GM12878 (cell line): ENCODE results near the gene DZANK1. TPM values are rescaled to one million over a fixed set of nuclear protein-coding genes. Genes with fewer than 3 reads are reported as not detected.

ENCODE experiments used
- ATAC-seq: fragments of 200-7000 bp; cut with Tn5 transposase; 3 replicates; pipeline ENCODE4 v1.9.1; 2020; ENCODE audit warnings: mild to moderate bottlenecking, moderate library complexity
- BruUV-seq: library from RNA; stranded (reverse); fragments of 400-500 nt; replicated peaks from 2 replicates; lab custom pipeline; 2021; lab: Mats Ljungman, UMichigan
- CTCF ChIA-PET: fragments of 300-600 bp; sonication (Branson Sonifier 250); formaldehyde crosslinking; extraction: SDS; loops from one replicate; lab custom pipeline; 2021; ENCODE audit warnings: inconsistent platforms; lab: Yijun Ruan, JAX
- POLR2A ChIA-PET: fragments of 350-600 bp; formaldehyde crosslinking; extraction: SDS; loops from one replicate; lab custom pipeline; 2021; ENCODE audit warnings: inconsistent platforms; lab: Charles Lee
- RAD21 ChIA-PET: fragments of 300-600 bp; sonication (Branson Sonifier 250); formaldehyde crosslinking; loops from one replicate; lab custom pipeline; 2023; ENCODE audit warnings: antibody characterized with exemption; ENCODE audit not compliant: unreplicated experiment; lab: Charles Lee
- SMC1A ChIA-PET: fragments of 300-600 bp; sonication (Branson Sonifier 250); formaldehyde crosslinking; loops from one replicate; lab custom pipeline; 2023; ENCODE audit not compliant: unreplicated experiment, uncharacterized antibody; lab: Charles Lee
- DNase-seq: peaks from one replicate; pipeline ENCODE4 v3.0.0-alpha.2; 2011; ENCODE audit warnings: low read depth, low spot score
- FAIRE-seq: peaks from 3 replicates; lab custom pipeline; 2011; peaks lifted over from hg19 to GRCh38; lab: Jason Lieb, UNC
- H2AFZ ChIP-seq: 2 replicates; pipeline ENCODE4 v1.6.0; 2011; ENCODE audit warnings: low read depth, low read length, control low read depth; ENCODE audit not compliant: control insufficient read depth
- H3K27ac ChIP-seq: 2 replicates; pipeline ENCODE4 v1.5.1; 2011; ENCODE audit warnings: control low read depth; ENCODE audit not compliant: control insufficient read depth, insufficient read depth
- H3K27me3 ChIP-seq, 2 experiments: replicated peaks in 1 of 2; 2 replicates each; pipeline versions ENCODE4 v1.6.0 to v1.6.1; 2011; ENCODE audit warnings: low read length in 1 of 2; ENCODE audit not compliant: control insufficient read depth in 2 of 2, insufficient read depth in 2 of 2
- H3K36me3 ChIP-seq, 2 experiments: 2 replicates each; pipeline ENCODE4 v1.5.1; 2011; ENCODE audit warnings: low read length in 1 of 2; ENCODE audit not compliant: control insufficient read depth in 2 of 2, insufficient read depth in 2 of 2
- H3K4me1 ChIP-seq: 2 replicates; pipeline ENCODE4 v1.6.1; 2011; ENCODE audit warnings: mild to moderate bottlenecking, low read length, moderate library complexity, mixed read lengths; ENCODE audit not compliant: control insufficient read depth, insufficient read depth
- H3K4me2 ChIP-seq: 2 replicates; pipeline ENCODE4 v1.6.0; 2011; ENCODE audit warnings: control low read depth; ENCODE audit not compliant: control insufficient read depth, insufficient read depth
- H3K4me3 ChIP-seq: fragments of 200-600 bp; sonication (generic); 2 replicates; pipeline ENCODE4 v1.5.1; 2016
- H3K79me2 ChIP-seq: 2 replicates; pipeline ENCODE4 v1.6.0; 2011; ENCODE audit warnings: low read length; ENCODE audit not compliant: control insufficient read depth, insufficient read depth
- H3K9ac ChIP-seq: 2 replicates; pipeline ENCODE4 v1.8.0; 2011; ENCODE audit warnings: low read length, control low read depth, mixed read lengths; ENCODE audit not compliant: control insufficient read depth, insufficient read depth
- H3K9me3 ChIP-seq: replicated peaks from 3 replicates; pipeline ENCODE4 v1.5.1; 2011; ENCODE audit warnings: mild to moderate bottlenecking, low read length; ENCODE audit not compliant: control insufficient read depth, insufficient read depth
- H4K20me1 ChIP-seq: 2 replicates; pipeline ENCODE4 v1.6.0; 2011; ENCODE audit not compliant: control insufficient read depth, insufficient read depth
- ATF7 ChIP-seq: fragments of 450-650 bp; IDR thresholded peaks from 2 replicates; pipeline ENCODE4 v1.6.1; 2016; ENCODE audit warnings: low read depth, mild to moderate bottlenecking
- CEBPB ChIP-seq, 2 experiments: fragments of 150-350 bp in 1 of 2; IDR thresholded peaks; 2 replicates each; pipeline ENCODE4 v1.6.1; 2012 to 2014; ENCODE audit warnings: low read depth in 2 of 2, low read length in 2 of 2, borderline replicate concordance in 1 of 2, inconsistent platforms in 1 of 2
- IRF4 ChIP-seq: IDR thresholded peaks from 2 replicates; pipeline ENCODE4 v1.6.1; 2011; ENCODE audit warnings: low read depth, low read length
- MTA3 ChIP-seq: IDR thresholded peaks from 2 replicates; pipeline ENCODE4 v1.6.1; 2012; ENCODE audit warnings: low read length, inconsistent platforms, borderline replicate concordance
- NFIC ChIP-seq: IDR thresholded peaks from 2 replicates; pipeline ENCODE4 v1.6.1; 2012; ENCODE audit warnings: low read depth, mild to moderate bottlenecking, inconsistent platforms, low read length, moderate library complexity
- NR2C2 ChIP-seq: IDR thresholded peaks from 2 replicates; pipeline ENCODE4 v1.6.1; 2011; ENCODE audit warnings: borderline replicate concordance, low read depth; ENCODE audit not compliant: control insufficient read depth, insufficient read length
- TCF12 ChIP-seq: IDR thresholded peaks from 2 replicates; pipeline ENCODE4 v1.6.1; 2011; ENCODE audit warnings: low read depth, mild to moderate bottlenecking, low read length
- WGBS: methylation state at CpG from one replicate; pipeline ENCODE4 v1.1.6; 2016; ENCODE audit warnings: low lambda C conversion rate; ENCODE audit not compliant: insufficient replicate concordance, insufficient coverage; ENCODE audit errors: missing lambda C conversion rate; 5-methylcytosine and 5-hydroxymethylcytosine counted together
- in situ Hi-C: fragments of 300-500 bp; cut with MboI; formaldehyde crosslinking; loops from 9 replicates; pipeline ENCODE4 v1.14.3; 2018; ENCODE audit warnings: mixed read lengths
- intact Hi-C: fragments of 100-400 bp; cut with micrococcal nuclease; formaldehyde crosslinking; loops from one replicate; pipeline ENCODE4 v1.14.2; 2022; ENCODE audit not compliant: unreplicated experiment
- polyA plus RNA-seq, 11 experiments: library from polyadenylated mRNA; depleted of rRNA in 4 of 11; unstranded in 6 of 11; stranded (reverse) in 5 of 11; fragments of >200 nt; fragmentation: Nextera tagmentation in 4 of 11; fragmentation: Illumina TruSeq in 1 of 11; extraction: Ambion mirVana in 4 of 11; extraction: Trizol in 1 of 11; gene quantifications; 1 replicate in 1 of 11; 2 replicates in 10 of 11; pipeline versions ENCODE4 v1.2.1 to v1.2.3, GENCODE V29; 2011 to 2016; ENCODE audit warnings: inconsistent platforms in 2 of 11, missing spikeins in 2 of 11, low read depth in 1 of 11
- total RNA-seq, 4 experiments: library from RNA; depleted of rRNA in 3 of 4; stranded (reverse); fragments of >200 nt in 3 of 4; fragmentation: Illumina TruSeq in 1 of 4; extraction: Trizol in 1 of 4; gene quantifications; 2 replicates each; pipeline versions ENCODE4 v1.2.1 to v1.2.3, GENCODE V29; 2013 to 2021

Gene DZANK1
- total and polyA plus RNA-seq, 10 of the 15 experiments (the other 5 are each of a cell fraction or from before 2014, with no cell fraction given) = 3.6 to 12.6 (median 6.5) TPM

DNA sequence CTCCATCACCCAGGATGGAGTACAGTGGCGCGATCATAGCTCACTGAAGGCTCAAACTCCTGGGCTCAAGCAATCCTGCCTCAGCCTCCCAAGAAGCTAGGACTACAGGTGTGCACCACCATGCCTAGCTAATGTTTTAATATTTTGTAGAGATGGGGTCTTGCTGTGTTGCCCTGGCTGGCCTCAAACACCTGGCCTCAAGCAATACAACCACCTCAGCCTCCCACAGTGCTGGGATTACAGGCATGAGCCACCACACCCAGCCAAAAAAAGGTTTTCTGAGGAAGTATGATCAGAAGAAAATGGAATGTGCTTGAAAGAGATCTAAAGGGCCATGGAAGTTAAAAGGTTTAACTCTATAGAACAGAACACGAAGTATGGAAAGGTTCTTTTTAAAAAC lies 21.5 kb upstream of the DZANK1 start:
- DNase-seq (no peak), ATAC-seq (no peak), FAIRE-seq (no peak)
- POLR2A ChIA-PET = no interaction called here
- CTCF ChIA-PET = interaction anchor here (1.2 kb wide), 1 partner anchor 13 kb away, joined by 6 read pairs; no protein-coding TSS in a partner anchor
- Histone ChIP-seq H3K4me1 (no peaks in the 10 kb centered on the region), H3K4me3 (no peak overlapping the region), H4K20me1 (no peaks in the 10 kb centered on the region), H2AFZ (no peak overlapping the region), H3K27ac (no peak overlapping the region), H3K4me2 (no peak overlapping the region), H3K9me3 (no peaks in the 10 kb centered on the region), H3K9ac (no peak overlapping the region), H3K27me3 (no peaks in the 10 kb centered on the region), H3K79me2 (no peaks in the 10 kb centered on the region), H3K36me3 (peaks cover 0 to 5% of the 10 kb centered on the region in 2 experiments; a peak in 2 of 4 replicates)
- RAD21 ChIA-PET = no interaction called here
- BruUV-seq = no TSS peak
- SMC1A ChIA-PET = no interaction called here
- 80% methylated on average over 3 of the region's 3 CpGs for WGBS
- intact Hi-C loops (no loop called here), in situ Hi-C loops (no loop called here)
- no peak for TF ChIP-seq NFIC

DNA sequence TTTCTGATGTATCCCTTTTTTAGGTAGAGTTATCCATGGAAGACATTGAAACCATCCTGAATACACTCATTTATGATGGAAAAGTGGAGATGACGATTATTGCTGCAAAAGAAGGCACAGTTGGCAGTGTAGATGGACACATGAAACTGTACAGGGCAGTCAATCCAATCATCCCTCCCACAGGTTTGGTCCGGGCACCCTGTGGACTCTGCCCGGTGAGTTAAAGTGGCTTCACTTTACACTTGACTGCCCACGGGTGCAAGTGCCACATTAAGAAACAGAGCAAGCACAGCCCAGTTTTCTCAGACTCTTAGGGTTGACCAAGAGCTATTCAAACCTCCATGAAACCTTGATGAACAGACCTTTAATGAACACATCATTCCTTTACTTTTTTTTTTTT lies 14.8 kb upstream of the DZANK1 start:
- no peak for FAIRE-seq

More for the DNA sequence above, 14.8 kb upstream of the DZANK1 start:
- no peak overlapping the region for H3K27ac ChIP-seq
- H2AFZ ChIP-seq = no peak overlapping the region
- 94% methylated on average over 4 of the region's 4 CpGs for WGBS
- H3K9ac ChIP-seq = no peak overlapping the region
- ChIA-PET RAD21 (no interaction called here), POLR2A (no interaction called here), CTCF (no interaction called here), SMC1A (interaction anchor here (0.6 kb wide), 1 partner anchor 8 kb away, joined by 3 read pairs; no protein-coding TSS in a partner anchor)
- DNase-seq (no peak), ATAC-seq (no peak)
- H4K20me1 ChIP-seq = no peaks in the 10 kb centered on the region
- no peak overlapping the region for H3K4me2 ChIP-seq
- H3K27me3 ChIP-seq = no peaks in the 10 kb centered on the region
- H3K79me2 ChIP-seq = no peaks in the 10 kb centered on the region
- no peaks in the 10 kb centered on the region for H3K9me3 ChIP-seq
- in situ Hi-C loops (no loop called here), intact Hi-C loops (no loop called here)
- H3K4me3 ChIP-seq = no peak overlapping the region
- peaks cover 0 to 9% of the 10 kb centered on the region in 2 experiments; a peak in 2 of 4 replicates for H3K36me3 ChIP-seq
- BruUV-seq = no TSS peak
- TF ChIP-seq IRF4 (no peak), NR2C2 (no peak), CEBPB (IDR thresholded peaks at IDR 0.05; ENCODE audit: borderline replicate concordance in 1 of 2, low read depth in 2 of 2, low read length in 2 of 2) (no peak), MTA3 (no peak), ATF7 (no peak), TCF12 (no peak)
- H3K4me1 ChIP-seq = no peaks in the 10 kb centered on the region
